Thoracic aorta (tissue), 2 donors: ENCODE measurements around the gene VEZT. TPM values are rescaled to one million over a fixed set of nuclear protein-coding genes. Genes with fewer than 3 reads are reported as not detected.

ENCODE experiments used
- ATAC-seq: fragments of 150-250 bp; one replicate; pipeline ENCODE4 v1.8.0; 2017; ENCODE audit warnings: low read depth; ENCODE audit not compliant: insufficient number of reproducible peaks, low FRiP score
- DNase-seq: peaks from one replicate; pipeline ENCODE4 v3.0.0-alpha.2; 2020; ENCODE audit warnings: low spot score
- H3K27ac ChIP-seq, 2 donors: fragments of 200-600 bp; sonication (generic); 1 replicate in 1 of 2; 2 replicates in 1 of 2; pipeline ENCODE4 v1.5.1; 2016; ENCODE audit warnings: mild to moderate bottlenecking in 2 of 2, moderate library complexity in 2 of 2
- H3K27me3 ChIP-seq: fragments of 200-600 bp; sonication (generic); replicated peaks from 2 replicates; pipeline ENCODE4 v1.6.0; 2016; ENCODE audit warnings: mild to moderate bottlenecking; ENCODE audit not compliant: insufficient read depth
- H3K36me3 ChIP-seq: fragments of 200-600 bp; sonication (generic); one replicate; pipeline ENCODE4 v1.5.1; 2016
- H3K4me1 ChIP-seq, 2 donors: fragments of 200-600 bp; sonication (generic); 1 replicate in 1 of 2; 2 replicates in 1 of 2; pipeline versions ENCODE4 v1.5.1 to v1.6.0; 2016; ENCODE audit warnings: low read depth in 2 of 2, mild to moderate bottlenecking in 1 of 2; ENCODE audit not compliant: control insufficient read depth in 1 of 2
- H3K4me3 ChIP-seq: fragments of 200-600 bp; sonication (generic); 2 replicates; pipeline ENCODE4 v1.5.1; 2016; ENCODE audit warnings: mild to moderate bottlenecking
- H3K9me3 ChIP-seq: fragments of 200-600 bp; sonication (generic); 2 replicates; pipeline ENCODE4 v1.5.1; 2016
- CTCF ChIP-seq: fragments of 200-600 bp; sonication (generic); IDR thresholded peaks from one replicate; pipeline ENCODE4 v1.5.1; 2019; ENCODE audit warnings: antibody characterized with exemption
- total RNA-seq, 2 donors: library from RNA; depleted of rRNA; stranded (reverse); fragments of >200 nt; gene quantifications; one replicate each; pipeline versions ENCODE4 v1.1.0 to v1.2.3, GENCODE V29; 2016

Gene VEZT
- total RNA-seq, 2 donors from 2014 or later, result 58.3 to 149 TPM

- Histone ChIP-seq H3K4me1 (peaks cover 3 to 5% of the 10 kb centered on the region in 2 donors), H3K27ac (no peak overlapping the region), H3K27me3 (no peaks in the 10 kb centered on the region), H3K9me3 (no peaks in the 10 kb centered on the region), H3K4me3 (no peak overlapping the region), H3K36me3 (peaks cover 22% of the 10 kb centered on the region)
- DNase-seq, result no peak
- peak; percentile 14 for TF ChIP-seq CTCF
- ATAC-seq, result no peak
Measured at GRCh38 chr12:95265765-95266164, 48.2 kb downstream of the VEZT start.

GRCh38 chr12:95266254-95266653 is 48.6 kb downstream of the VEZT start:
- Histone ChIP-seq H3K27ac (no peak overlapping the region), H3K27me3 (no peaks in the 10 kb centered on the region), H3K4me1 (peaks cover 3 to 5% of the 10 kb centered on the region in 2 donors), H3K36me3 (peaks cover 22% of the 10 kb centered on the region), H3K9me3 (no peaks in the 10 kb centered on the region), H3K4me3 (no peak overlapping the region)
- ATAC-seq (no peak), DNase-seq (no peak)
- TF ChIP-seq CTCF, result no peak

- no peaks in the 10 kb centered on the region for H3K27me3 ChIP-seq
- no peak for TF ChIP-seq CTCF
- peaks cover 12% of the 10 kb centered on the region for H3K36me3 ChIP-seq
- peaks cover 3 to 5% of the 10 kb centered on the region in 2 donors for H3K4me1 ChIP-seq
- no peak overlapping the region for H3K4me3 ChIP-seq
- DNase-seq, result no peak
- H3K27ac ChIP-seq, result no peak overlapping the region
- H3K9me3 ChIP-seq, result no peaks in the 10 kb centered on the region
- no peak for ATAC-seq
Measured at GRCh38 chr12:95269892-95270291, 52.3 kb downstream of the VEZT start.

GRCh38 chr12:95271465-95271864 is 53.9 kb downstream of the VEZT start:
- peaks cover 16% of the 10 kb centered on the region for H3K36me3 ChIP-seq
- ATAC-seq (no peak), DNase-seq (no peak)
- H3K4me3 ChIP-seq, result no peak overlapping the region
- H3K27me3 ChIP-seq, result no peaks in the 10 kb centered on the region
- H3K27ac ChIP-seq, result no peak overlapping the region
- peaks cover 3 to 6% of the 10 kb centered on the region in 2 donors for H3K4me1 ChIP-seq
- TF ChIP-seq CTCF, result no peak
- no peaks in the 10 kb centered on the region for H3K9me3 ChIP-seq

GRCh38 chr12:95277139-95277538 is 59.5 kb downstream of the VEZT start:
- Histone ChIP-seq H3K9me3 (no peaks in the 10 kb centered on the region), H3K4me1 (peaks cover 6 to 18% of the 10 kb centered on the region in 2 donors), H3K27ac (no peak overlapping the region), H3K27me3 (no peaks in the 10 kb centered on the region), H3K4me3 (no peak overlapping the region), H3K36me3 (peaks cover 13% of the 10 kb centered on the region)
- TF ChIP-seq CTCF, result no peak
- ATAC-seq, result peak; percentile 68
- DNase-seq, result no peak
